Endodermal cell (in vitro differentiated cells): ENCODE results near the gene POGZ. TPM values are rescaled to one million over a fixed set of nuclear protein-coding genes. Genes with fewer than 3 reads are reported as not detected.

Experiments used
- DNase-seq: peaks from one replicate; pipeline ENCODE4 v3.0.0-alpha.2; 2017
- H3K27ac ChIP-seq: 2 replicates; pipeline ENCODE4 v1.5.1; 2013; ENCODE audit warnings: mild to moderate bottlenecking, low read depth, low read length, moderate library complexity
- H3K27me3 ChIP-seq: 2 replicates; pipeline ENCODE4 v1.6.1; 2013; ENCODE audit warnings: mild to moderate bottlenecking, low read length, moderate library complexity; ENCODE audit not compliant: insufficient read depth, control insufficient read depth, poor library complexity, severe bottlenecking
- H3K36me3 ChIP-seq: 2 replicates; pipeline ENCODE4 v1.7.0; 2013; ENCODE audit warnings: mild to moderate bottlenecking, low read length, moderate library complexity; ENCODE audit not compliant: control insufficient read depth, insufficient read depth
- H3K4me1 ChIP-seq: one replicate; pipeline ENCODE4 v1.7.0; 2013; ENCODE audit warnings: low read length; ENCODE audit not compliant: control insufficient read depth, insufficient read depth
- H3K4me3 ChIP-seq: 2 replicates; pipeline ENCODE4 v1.5.1; 2013; ENCODE audit warnings: mild to moderate bottlenecking, low read length, moderate library complexity
- H3K9ac ChIP-seq: 2 replicates; pipeline ENCODE4 v1.6.1; 2013; ENCODE audit warnings: mild to moderate bottlenecking, low read length, moderate library complexity; ENCODE audit not compliant: poor library complexity, severe bottlenecking; ENCODE audit errors: extremely low read depth
- H3K9me3 ChIP-seq: 2 replicates; pipeline ENCODE4 v1.6.1; 2013; ENCODE audit warnings: mild to moderate bottlenecking, low read length, moderate library complexity; ENCODE audit not compliant: control insufficient read depth
- H3K27ac Mint-ChIP-seq: 2 replicates; pipeline ENCODE4 v1.8.0; 2020; ENCODE audit warnings: mixed read lengths
- H3K27me3 Mint-ChIP-seq: 2 replicates; pipeline ENCODE4 v1.8.0; 2021; ENCODE audit warnings: mild to moderate bottlenecking, mixed read lengths; ENCODE audit not compliant: insufficient read depth
- H3K36me3 Mint-ChIP-seq: 2 replicates; pipeline ENCODE4 v1.8.0; 2020; ENCODE audit warnings: low read depth, mixed read lengths
- H3K4me1 Mint-ChIP-seq: 2 replicates; pipeline ENCODE4 v1.8.0; 2020; ENCODE audit warnings: mixed read lengths
- H3K4me3 Mint-ChIP-seq: 2 replicates; pipeline ENCODE4 v1.8.0; 2020; ENCODE audit warnings: mild to moderate bottlenecking, moderate library complexity, mixed read lengths
- H3K9me3 Mint-ChIP-seq: 2 replicates; pipeline ENCODE4 v1.8.0; 2020; ENCODE audit warnings: mild to moderate bottlenecking, mixed read lengths
- CTCF ChIP-seq: fragments of 200-600 bp; sonication (generic); conservative IDR thresholded peaks from 2 replicates; pipeline ENCODE4 v1.5.0; 2021; ENCODE audit warnings: antibody characterized with exemption, mild to moderate bottlenecking
- WGBS, 2 experiments: methylation state at CpG; one replicate each; pipeline versions ENCODE4 v1.1.5 to v1.1.7; 2013; ENCODE audit warnings: missing lambda C conversion rate in 2 of 2, mixed read lengths in 1 of 2; ENCODE audit not compliant: insufficient coverage in 1 of 2, insufficient read length in 1 of 2; 5-methylcytosine and 5-hydroxymethylcytosine counted together
- total RNA-seq, 2 donors: library from RNA; stranded (reverse); fragmentation: NEBNext Ultra II Directional in 1 of 2; extraction: Animal tissue kit (Norgen Biotek cat#: 25700) in 1 of 2; gene quantifications; 2 replicates in 1 of 2; 3 replicates in 1 of 2; pipeline ENCODE4 v1.2.1, GENCODE V29; 2021

Gene POGZ
- total RNA-seq, 2 donors from 2014 or later, result 138 to 165 TPM

- Mint-ChIP-seq H3K4me3 (no peak overlapping the region), H3K36me3 (no peaks in the 10 kb centered on the region), H3K4me1 (no peaks in the 10 kb centered on the region), H3K27me3 (no peaks in the 10 kb centered on the region), H3K27ac (no peak overlapping the region), H3K9me3 (peaks cover 3% of the 10 kb centered on the region)
- no peaks in the 10 kb centered on the region for H3K27me3 ChIP-seq
- H3K9me3 ChIP-seq, result no peaks in the 10 kb centered on the region
- no peak overlapping the region for H3K4me3 ChIP-seq
- H3K27ac ChIP-seq, result no peak overlapping the region
- no peak for TF ChIP-seq CTCF
- H3K9ac ChIP-seq, result no peak overlapping the region
- 92 to 93% methylated on average over 2 to 3 of the region's 3 CpGs for whole genome bisulfite sequencing, 2 experiments
- H3K36me3 ChIP-seq, result no peaks in the 10 kb centered on the region
- no peak for DNase-seq
- H3K4me1 ChIP-seq, result no peaks in the 10 kb centered on the region
Measured at GRCh38 chr1:151384584-151384983, 74.7 kb downstream of the POGZ start.

DNA sequence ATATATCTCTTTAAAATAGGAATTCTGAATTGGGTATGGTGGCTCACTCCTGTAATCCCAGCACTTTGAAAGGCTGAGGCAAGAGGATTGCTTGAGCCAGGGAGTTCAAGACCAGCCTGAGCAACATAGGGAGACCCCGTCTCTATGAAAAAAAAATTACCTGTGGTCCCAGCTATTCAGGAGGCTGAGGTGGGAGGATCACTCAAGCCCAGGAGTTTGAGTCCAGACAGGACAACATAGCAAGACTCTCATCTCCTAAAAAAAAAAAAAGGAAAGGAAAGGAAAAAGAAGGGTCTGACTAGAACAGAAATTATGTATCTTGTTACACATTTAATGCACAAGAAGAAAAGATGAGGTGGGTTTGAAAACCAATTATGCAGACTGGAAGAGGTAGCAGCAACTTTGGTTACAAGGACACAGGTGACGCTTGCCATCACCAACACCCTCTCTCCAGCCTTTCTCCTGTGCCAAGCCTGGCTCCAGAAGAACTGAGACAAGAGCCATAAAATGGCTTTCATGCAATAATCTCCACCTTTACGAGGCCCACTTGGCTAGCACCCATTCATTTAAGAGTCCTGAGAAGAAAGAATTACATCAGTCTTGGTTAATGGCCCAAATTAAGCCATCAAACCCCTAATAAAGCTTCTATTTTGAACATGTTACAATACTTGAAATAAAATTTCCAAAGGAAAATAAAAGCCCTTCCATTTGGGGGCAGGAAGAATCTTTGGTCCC, 82.0 kb downstream of the POGZ start:
- H3K27ac ChIP-seq, result no peak overlapping the region
- no peak for DNase-seq
- no peak overlapping the region for H3K27ac Mint-ChIP-seq
- peaks cover 1% of the 10 kb centered on the region for H3K27me3 Mint-ChIP-seq
- peaks cover 1% of the 10 kb centered on the region for H3K4me1 ChIP-seq
- H3K27me3 ChIP-seq, result no peaks in the 10 kb centered on the region
- no peaks in the 10 kb centered on the region for H3K36me3 ChIP-seq
- H3K9me3 ChIP-seq, result no peaks in the 10 kb centered on the region
- H3K9ac ChIP-seq, result no peak overlapping the region
- no peaks in the 10 kb centered on the region for H3K9me3 Mint-ChIP-seq
- H3K36me3 Mint-ChIP-seq, result no peaks in the 10 kb centered on the region
- no peak for TF ChIP-seq CTCF
- 88 to 100% methylated on average over 2 to 3 of the region's 3 CpGs for WGBS, 2 experiments
- H3K4me3 ChIP-seq, result no peak overlapping the region
- H3K4me3 Mint-ChIP-seq, result no peak overlapping the region
- peaks cover 8% of the 10 kb centered on the region for H3K4me1 Mint-ChIP-seq

DNA sequence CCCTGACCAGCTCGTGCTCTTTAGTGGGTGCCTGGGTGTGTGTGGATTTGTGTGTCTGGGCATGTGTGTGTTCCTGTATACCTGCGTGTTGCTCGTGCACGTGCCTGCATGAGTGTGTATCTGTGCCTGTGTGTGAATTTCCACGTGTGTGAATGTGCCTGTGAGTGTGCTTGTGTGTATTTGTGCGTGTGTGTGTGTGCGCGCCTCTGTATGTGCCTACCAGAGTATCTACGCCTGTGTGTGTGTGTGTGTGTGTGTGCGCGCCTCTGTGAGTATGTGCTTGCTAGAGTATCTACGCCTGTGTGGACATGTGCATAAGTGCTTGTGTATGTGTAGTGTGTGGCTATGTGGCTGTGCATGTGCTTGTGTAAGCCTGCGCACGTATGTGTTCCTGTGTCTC, 86.1 kb downstream of the POGZ start:
- Mint-ChIP-seq H3K4me3 (no peak overlapping the region), H3K36me3 (no peaks in the 10 kb centered on the region), H3K4me1 (peaks cover 12% of the 10 kb centered on the region), H3K27ac (no peak overlapping the region), H3K9me3 (no peaks in the 10 kb centered on the region), H3K27me3 (peaks cover 1% of the 10 kb centered on the region)
- no peak for TF ChIP-seq CTCF
- 80 to 96% methylated on average over 9 to 14 of the region's 14 CpGs for WGBS, 2 experiments
- DNase-seq, result no peak
- peaks cover 6% of the 10 kb centered on the region for H3K4me1 ChIP-seq
- no peak overlapping the region for H3K4me3 ChIP-seq
- no peak overlapping the region for H3K9ac ChIP-seq
- no peaks in the 10 kb centered on the region for H3K36me3 ChIP-seq
- no peak overlapping the region for H3K27ac ChIP-seq
- H3K9me3 ChIP-seq, result no peaks in the 10 kb centered on the region
- no peaks in the 10 kb centered on the region for H3K27me3 ChIP-seq
